ENCODE results near the gene SLC9A9. TPM values are rescaled to one million over a fixed set of nuclear protein-coding genes. Genes with fewer than 3 reads are reported as not detected.
"Not testable (repeated sequence)": the region's sequence is repeated elsewhere in the genome, so short reads cannot be mapped to it uniquely, and the experiment has no call there.

The SLC9A9 gene
- total RNA-seq, 2 donors from 2014 or later: 4.3 to 5.2 TPM

DNA sequence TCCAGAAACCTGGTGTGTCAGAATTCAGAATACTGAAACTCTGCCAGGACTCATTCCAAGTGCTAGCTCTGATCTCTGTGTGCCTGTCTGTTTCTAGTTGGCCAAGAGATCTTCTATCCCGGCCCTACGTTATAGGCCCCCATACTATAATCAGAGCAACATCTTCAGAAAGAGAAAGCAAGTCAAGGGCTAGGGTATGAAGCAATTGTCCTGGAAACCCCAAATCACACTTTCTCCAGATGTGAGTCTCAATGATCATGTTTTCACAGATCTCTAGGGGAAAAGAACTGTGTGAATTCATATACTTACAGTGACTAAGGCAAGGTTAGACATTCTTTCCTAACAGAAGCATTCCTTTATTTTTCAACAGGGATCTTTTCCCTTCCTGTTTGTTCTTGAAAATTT lies 309.7 kb downstream of the SLC9A9 start:
- DNase-seq (no peak), ATAC-seq (replicated peaks in 1 of 2) (peak in 1 of 2 donors; percentile 29)
- no peak overlapping the region for H3K4me3 Mint-ChIP-seq
- H3K36me3 Mint-ChIP-seq (ENCODE audit: insufficient read depth in 2 of 2): no peaks in the 10 kb centered on the region
- no peaks in the 10 kb centered on the region for H3K9me3 Mint-ChIP-seq
- H3K27ac Mint-ChIP-seq: no peak overlapping the region
- peaks cover 16% of the 10 kb centered on the region for H3K4me1 Mint-ChIP-seq (ENCODE audit: low read depth)
- H3K27me3 Mint-ChIP-seq (ENCODE audit: low read depth): no peaks in the 10 kb centered on the region

DNA sequence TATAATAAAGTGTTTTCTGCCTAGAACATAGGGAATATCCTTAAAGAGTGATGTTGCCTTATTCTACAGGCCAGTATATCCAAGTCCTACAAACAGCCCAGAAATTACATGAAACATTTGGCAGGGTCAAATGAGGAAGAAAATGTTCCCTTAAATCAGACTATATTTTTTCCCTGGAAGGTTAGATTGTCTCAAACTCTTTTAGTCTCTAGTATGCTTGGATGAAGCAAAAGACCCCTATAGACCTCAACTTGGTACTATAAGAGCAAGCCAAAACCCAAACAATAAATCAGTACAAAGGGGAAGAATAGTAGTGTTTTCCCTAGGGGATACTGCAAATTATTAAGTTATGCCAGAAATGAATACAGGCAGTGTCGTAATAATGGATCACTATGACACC lies 310.2 kb downstream of the SLC9A9 start:
- no peaks in the 10 kb centered on the region for H3K9me3 Mint-ChIP-seq
- H3K4me3 Mint-ChIP-seq: no peak overlapping the region
- ATAC-seq (replicated peaks in 1 of 2) (no peak), DNase-seq (no peak)
- H3K4me1 Mint-ChIP-seq (ENCODE audit: low read depth): peaks cover 16% of the 10 kb centered on the region
- H3K27me3 Mint-ChIP-seq (ENCODE audit: low read depth): no peaks in the 10 kb centered on the region
- no peak overlapping the region for H3K27ac Mint-ChIP-seq
- H3K36me3 Mint-ChIP-seq (ENCODE audit: insufficient read depth in 2 of 2): no peaks in the 10 kb centered on the region

DNA sequence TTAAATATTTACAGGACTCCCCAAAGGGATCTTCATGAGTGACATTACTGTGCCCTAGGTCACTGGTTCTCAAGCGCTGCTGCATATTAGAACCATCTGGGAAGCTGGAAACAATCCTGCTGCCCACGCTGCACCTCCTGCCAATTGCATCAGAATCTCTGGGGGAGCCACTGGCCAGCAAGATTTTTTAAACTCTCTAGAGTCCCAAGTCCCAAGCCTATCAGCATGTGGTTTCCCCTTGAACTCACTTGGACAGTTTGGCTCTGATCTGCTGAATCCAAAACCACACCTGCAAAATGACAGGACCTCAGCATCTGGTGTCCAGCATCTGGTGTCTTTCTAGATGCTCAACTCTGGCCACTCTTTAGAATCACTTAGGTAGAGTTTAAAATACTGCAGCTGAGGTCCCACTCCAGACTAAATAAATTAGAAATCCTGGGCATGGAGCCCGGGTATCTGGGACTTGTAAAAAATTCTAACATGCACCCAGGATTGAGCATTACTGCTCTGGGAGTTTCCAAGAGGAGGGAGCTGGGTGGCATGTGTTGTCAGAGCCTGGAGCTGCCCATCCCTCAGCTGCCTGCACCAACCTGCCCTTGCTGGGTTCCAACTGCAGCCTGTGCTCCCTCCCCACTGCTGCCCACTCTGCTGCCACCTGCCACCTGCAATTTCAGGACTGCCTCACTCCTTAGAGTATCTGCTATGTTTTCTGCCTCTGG lies 311.3 kb downstream of the SLC9A9 start:
- no peak overlapping the region for H3K4me3 Mint-ChIP-seq
- no peak for DNase-seq
- H3K36me3 Mint-ChIP-seq (ENCODE audit: insufficient read depth in 2 of 2): no peaks in the 10 kb centered on the region
- no peak for ATAC-seq (replicated peaks in 1 of 2)
- no peaks in the 10 kb centered on the region for H3K9me3 Mint-ChIP-seq
- H3K27ac Mint-ChIP-seq: no peak overlapping the region
- H3K27me3 Mint-ChIP-seq (ENCODE audit: low read depth): no peaks in the 10 kb centered on the region
- H3K4me1 Mint-ChIP-seq (ENCODE audit: low read depth): peaks cover 16% of the 10 kb centered on the region

DNA sequence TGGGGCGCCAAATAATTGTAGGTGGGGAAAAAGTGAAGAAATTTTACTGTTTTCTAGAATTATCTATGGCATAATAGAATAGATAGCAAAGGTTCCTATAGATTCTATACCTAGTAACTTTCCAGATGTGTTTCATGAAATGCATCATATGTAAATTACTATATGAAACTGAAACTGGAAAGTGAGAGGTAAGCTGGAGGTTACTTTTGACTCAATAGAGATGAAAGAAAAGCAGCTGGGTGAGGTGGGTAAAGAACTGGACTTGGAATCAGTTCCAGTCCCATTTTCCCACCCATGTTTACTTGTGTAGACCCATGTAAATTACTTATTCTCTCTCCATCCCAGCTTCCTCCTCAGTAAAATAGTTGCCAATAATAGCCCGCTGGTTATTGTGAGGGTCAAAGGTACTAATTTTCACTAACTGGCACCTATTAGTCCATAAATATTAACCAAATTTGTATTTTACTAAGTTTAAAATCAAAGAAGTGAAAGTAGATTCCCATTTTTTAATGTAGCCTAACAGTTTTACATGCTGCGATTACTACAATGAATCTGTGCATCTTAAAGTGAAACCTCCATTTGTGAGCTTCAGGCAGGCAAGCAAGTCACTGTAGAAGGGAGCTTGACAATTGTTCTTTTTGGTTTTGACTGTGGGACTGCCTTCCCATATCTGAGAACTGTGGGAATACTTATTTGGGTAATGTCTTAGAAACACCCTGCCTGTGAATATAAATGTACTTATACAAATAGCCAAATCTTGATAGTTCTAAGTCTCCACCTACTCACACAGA lies 312.1 kb downstream of the SLC9A9 start:
- Mint-ChIP-seq H3K9me3 (no peaks in the 10 kb centered on the region), H3K4me3 (peak overlapping the region in 1 of 2 donors; percentile 35), H3K27ac (no peak overlapping the region), H3K36me3 (ENCODE audit: insufficient read depth in 2 of 2) (no peaks in the 10 kb centered on the region), H3K4me1 (ENCODE audit: low read depth) (peaks cover 16% of the 10 kb centered on the region), H3K27me3 (ENCODE audit: low read depth) (no peaks in the 10 kb centered on the region)
- peak; percentile 94 for ATAC-seq (replicated peaks in 1 of 2)
- no peak for DNase-seq

DNA sequence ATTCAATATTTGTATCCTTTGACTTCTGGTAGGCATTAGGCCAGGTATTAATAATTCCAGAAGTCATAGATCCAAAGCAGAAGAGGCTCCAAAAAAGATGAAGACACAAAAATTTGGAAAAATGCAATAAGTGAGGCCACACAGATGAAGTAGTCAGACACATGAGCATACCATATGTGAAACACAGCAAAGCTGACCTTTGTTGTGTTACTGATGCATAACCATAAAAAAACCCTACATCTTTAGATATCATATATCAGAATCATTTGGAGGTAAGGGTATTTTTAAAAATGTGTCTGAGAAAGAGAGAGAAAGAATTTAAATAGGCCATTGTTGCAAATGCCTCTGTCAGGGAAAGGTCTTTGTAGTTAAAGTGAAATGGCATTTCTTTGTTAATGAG lies 314.9 kb downstream of the SLC9A9 start:
- Mint-ChIP-seq H3K4me1 (ENCODE audit: low read depth) (peaks cover 28% of the 10 kb centered on the region), H3K9me3 (no peaks in the 10 kb centered on the region), H3K27me3 (ENCODE audit: low read depth) (no peaks in the 10 kb centered on the region), H3K36me3 (ENCODE audit: insufficient read depth in 2 of 2) (no peaks in the 10 kb centered on the region), H3K27ac (no peak overlapping the region), H3K4me3 (no peak overlapping the region)
- ATAC-seq (replicated peaks in 1 of 2): no peak
- DNase-seq: no peak

DNA sequence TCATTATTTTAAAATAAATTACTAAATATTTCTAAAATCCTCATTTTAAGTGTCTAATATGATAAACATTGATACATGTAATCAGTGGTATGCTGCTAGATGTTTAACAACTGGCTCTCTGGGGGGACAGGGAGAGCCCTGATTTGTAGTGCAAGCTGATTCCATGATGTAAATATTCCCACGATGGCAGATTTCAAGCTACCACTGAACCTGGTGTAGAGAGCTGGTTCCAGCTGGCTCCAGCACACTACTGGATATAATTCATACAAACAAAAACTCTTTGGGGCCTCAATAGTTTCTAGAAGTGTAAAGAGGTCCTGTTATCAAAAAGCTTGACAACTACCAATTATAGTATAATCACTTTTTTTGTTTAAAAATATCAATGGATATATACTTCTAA lies 316.2 kb downstream of the SLC9A9 start:
- no peaks in the 10 kb centered on the region for H3K36me3 Mint-ChIP-seq (ENCODE audit: insufficient read depth in 2 of 2)
- no peak overlapping the region for H3K27ac Mint-ChIP-seq
- H3K4me3 Mint-ChIP-seq: no peak overlapping the region
- no peaks in the 10 kb centered on the region for H3K27me3 Mint-ChIP-seq (ENCODE audit: low read depth)
- no peaks in the 10 kb centered on the region for H3K9me3 Mint-ChIP-seq
- peaks cover 28% of the 10 kb centered on the region for H3K4me1 Mint-ChIP-seq (ENCODE audit: low read depth)
- no peak for DNase-seq
- no peak for ATAC-seq (replicated peaks in 1 of 2)

DNA sequence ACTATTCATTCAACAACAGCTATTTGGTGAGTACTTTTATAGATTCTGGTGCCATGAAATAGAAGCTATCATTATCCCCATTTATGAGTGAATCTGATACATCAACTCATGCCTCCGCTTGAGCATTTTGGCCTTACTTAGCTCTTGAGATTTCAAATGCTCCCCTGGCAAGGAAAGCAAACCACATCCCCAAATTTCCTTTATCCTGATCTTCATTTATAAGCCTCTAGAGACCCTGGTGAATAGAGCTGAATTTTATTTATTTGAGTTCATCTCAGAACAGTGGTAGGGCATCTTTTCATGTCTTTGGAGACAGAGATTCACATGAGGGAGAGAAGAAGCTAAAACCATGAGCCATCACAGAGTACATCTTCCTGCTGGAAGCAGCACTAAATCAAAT lies 317.2 kb downstream of the SLC9A9 start:
- Mint-ChIP-seq H3K27ac (no peak overlapping the region), H3K9me3 (no peaks in the 10 kb centered on the region), H3K27me3 (ENCODE audit: low read depth) (no peaks in the 10 kb centered on the region), H3K36me3 (ENCODE audit: insufficient read depth in 2 of 2) (no peaks in the 10 kb centered on the region), H3K4me1 (ENCODE audit: low read depth) (peaks cover 18% of the 10 kb centered on the region), H3K4me3 (no peak overlapping the region)
- DNase-seq: no peak
- no peak for ATAC-seq (replicated peaks in 1 of 2)

DNA sequence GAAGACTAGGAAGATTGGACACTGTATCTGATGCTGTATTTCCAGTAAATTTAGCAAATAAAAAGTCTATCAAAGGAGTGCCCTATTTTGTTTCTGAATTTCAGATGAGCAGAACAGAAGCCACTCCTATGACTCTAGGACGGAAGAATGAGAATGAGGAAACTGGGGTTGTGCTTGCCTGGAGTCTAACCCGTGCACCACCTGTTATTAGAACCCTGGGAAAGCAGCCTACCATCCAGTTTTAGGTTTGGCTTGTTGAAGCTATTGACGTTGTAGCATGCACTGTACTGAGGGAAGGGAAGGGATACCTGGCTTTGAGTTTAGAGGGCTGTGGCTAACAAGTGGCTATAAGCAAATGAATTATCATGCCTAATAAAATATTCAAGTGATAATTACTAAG lies 318.5 kb downstream of the SLC9A9 start:
- Mint-ChIP-seq H3K4me1 (ENCODE audit: low read depth) (peaks cover 12% of the 10 kb centered on the region), H3K27me3 (ENCODE audit: low read depth) (no peaks in the 10 kb centered on the region), H3K36me3 (ENCODE audit: insufficient read depth in 2 of 2) (no peaks in the 10 kb centered on the region), H3K9me3 (no peaks in the 10 kb centered on the region), H3K27ac (no peak overlapping the region), H3K4me3 (no peak overlapping the region)
- no peak for DNase-seq
- ATAC-seq (replicated peaks in 1 of 2): no peak

DNA sequence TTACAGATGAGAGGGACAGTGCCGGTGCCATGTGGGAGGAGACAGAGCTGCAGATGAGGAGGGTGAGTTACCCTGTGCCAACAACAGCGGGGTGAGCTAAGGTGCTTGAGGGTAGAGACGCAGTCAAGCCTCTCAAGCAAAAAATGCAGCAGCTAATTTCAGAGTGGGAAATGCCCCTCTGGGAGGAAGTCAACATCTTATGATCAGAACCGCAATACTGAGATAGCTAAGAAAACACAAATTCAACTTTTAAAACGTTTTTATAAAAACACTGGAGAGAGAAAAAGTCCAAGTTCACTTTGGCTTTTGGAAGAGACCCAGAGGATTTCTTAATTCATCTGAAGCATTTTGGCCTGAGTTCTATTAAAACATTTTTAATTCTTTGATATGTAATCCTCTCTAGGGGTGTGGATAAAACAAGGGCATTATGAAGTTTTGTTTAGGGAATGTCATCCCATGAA lies 319.2 kb downstream of the SLC9A9 start:
- Mint-ChIP-seq H3K4me1 (ENCODE audit: low read depth) (peaks cover 12% of the 10 kb centered on the region), H3K27ac (no peak overlapping the region), H3K9me3 (no peaks in the 10 kb centered on the region), H3K4me3 (peak overlapping the region in 1 of 2 donors; percentile 4), H3K27me3 (ENCODE audit: low read depth) (no peaks in the 10 kb centered on the region), H3K36me3 (ENCODE audit: insufficient read depth in 2 of 2) (no peaks in the 10 kb centered on the region)
- DNase-seq (no peak), ATAC-seq (replicated peaks in 1 of 2) (peak; percentile 43 to 48)

DNA sequence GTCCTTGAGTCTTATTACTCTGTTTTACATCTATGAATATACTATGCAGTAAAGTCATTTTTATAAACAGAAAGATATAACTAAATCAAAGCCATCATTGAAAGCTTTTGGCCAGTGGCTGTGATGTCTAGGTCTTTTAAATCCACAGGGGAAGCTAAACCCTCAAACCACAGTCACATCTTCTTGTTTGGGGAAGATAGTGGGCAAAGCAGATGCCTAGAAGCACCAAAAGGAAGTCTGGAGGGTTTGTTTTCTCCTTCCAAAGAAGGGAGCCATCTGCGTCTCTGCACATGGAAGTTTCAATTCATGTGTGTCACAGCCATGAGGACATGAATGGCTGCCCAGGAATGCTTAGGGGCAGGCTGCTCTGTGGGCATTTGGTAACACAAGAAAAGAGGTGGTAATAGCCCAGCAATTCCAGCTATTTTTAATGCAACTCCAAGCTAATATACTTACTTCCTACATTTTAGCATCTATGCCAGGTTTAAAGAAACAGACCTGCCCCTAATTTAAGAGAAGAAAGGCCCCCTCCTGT lies 322.2 kb downstream of the SLC9A9 start:
- Mint-ChIP-seq H3K9me3 (no peaks in the 10 kb centered on the region), H3K27me3 (ENCODE audit: low read depth) (no peaks in the 10 kb centered on the region), H3K36me3 (ENCODE audit: insufficient read depth in 2 of 2) (no peaks in the 10 kb centered on the region), H3K4me1 (ENCODE audit: low read depth) (peaks cover 12% of the 10 kb centered on the region), H3K4me3 (no peak overlapping the region), H3K27ac (no peak overlapping the region)
- no peak for ATAC-seq (replicated peaks in 1 of 2)
- no peak for DNase-seq

DNA sequence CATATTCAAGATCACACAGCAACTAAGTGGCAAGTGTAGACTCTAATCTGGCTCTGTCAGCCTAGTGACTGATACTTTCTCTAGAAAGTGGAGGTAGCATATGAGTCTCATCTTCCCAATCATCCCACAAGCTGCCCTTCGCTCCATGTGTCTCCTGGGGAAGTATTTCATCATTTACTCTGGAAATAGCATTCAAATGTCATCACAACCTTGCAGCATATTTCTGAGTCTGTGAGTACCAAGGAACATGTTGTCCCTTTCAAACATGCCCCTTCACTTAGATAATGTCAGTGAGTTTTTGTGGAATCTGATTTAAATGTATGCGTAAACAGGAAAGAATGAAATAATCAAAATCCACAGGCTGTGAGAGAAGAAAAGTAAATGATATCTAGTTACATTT lies 322.9 kb downstream of the SLC9A9 start:
- no peak overlapping the region for H3K4me3 Mint-ChIP-seq
- H3K27me3 Mint-ChIP-seq (ENCODE audit: low read depth): no peaks in the 10 kb centered on the region

DNA sequence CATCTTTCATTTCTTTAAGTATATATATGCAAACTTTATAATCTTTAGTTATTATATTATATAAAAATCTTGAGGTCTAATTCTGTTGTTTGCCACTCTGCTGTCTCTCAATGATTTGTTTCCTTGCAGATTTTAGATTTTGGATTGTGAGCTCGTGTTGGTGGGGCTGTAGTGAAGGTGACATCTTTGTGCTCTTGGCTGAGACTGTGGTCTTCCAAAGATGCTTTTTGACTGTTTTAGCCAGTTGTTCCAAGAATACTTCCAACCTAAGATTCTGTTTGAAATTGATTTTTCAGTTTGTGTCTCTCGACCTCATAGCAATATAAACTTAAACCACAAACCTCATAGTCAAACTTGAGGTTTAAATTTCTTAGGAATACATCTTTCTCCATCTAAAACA lies 326.5 kb downstream of the SLC9A9 start:
- H3K4me3 Mint-ChIP-seq: no peak overlapping the region
- H3K27me3 Mint-ChIP-seq (ENCODE audit: low read depth): no peaks in the 10 kb centered on the region
- H3K27ac Mint-ChIP-seq: no peak overlapping the region
- no peak for DNase-seq
- no peaks in the 10 kb centered on the region for H3K4me1 Mint-ChIP-seq (ENCODE audit: low read depth)
- no peaks in the 10 kb centered on the region for H3K9me3 Mint-ChIP-seq
- no peak for ATAC-seq (replicated peaks in 1 of 2)
- H3K36me3 Mint-ChIP-seq (ENCODE audit: insufficient read depth in 2 of 2): no peaks in the 10 kb centered on the region

More for the DNA sequence above, 322.9 kb downstream of the SLC9A9 start:
- DNase-seq: no peak
- H3K27ac Mint-ChIP-seq: no peak overlapping the region
- no peaks in the 10 kb centered on the region for H3K9me3 Mint-ChIP-seq
- no peaks in the 10 kb centered on the region for H3K36me3 Mint-ChIP-seq (ENCODE audit: insufficient read depth in 2 of 2)
- ATAC-seq (replicated peaks in 1 of 2): no peak
- H3K4me1 Mint-ChIP-seq (ENCODE audit: low read depth): peaks cover 12% of the 10 kb centered on the region

DNA sequence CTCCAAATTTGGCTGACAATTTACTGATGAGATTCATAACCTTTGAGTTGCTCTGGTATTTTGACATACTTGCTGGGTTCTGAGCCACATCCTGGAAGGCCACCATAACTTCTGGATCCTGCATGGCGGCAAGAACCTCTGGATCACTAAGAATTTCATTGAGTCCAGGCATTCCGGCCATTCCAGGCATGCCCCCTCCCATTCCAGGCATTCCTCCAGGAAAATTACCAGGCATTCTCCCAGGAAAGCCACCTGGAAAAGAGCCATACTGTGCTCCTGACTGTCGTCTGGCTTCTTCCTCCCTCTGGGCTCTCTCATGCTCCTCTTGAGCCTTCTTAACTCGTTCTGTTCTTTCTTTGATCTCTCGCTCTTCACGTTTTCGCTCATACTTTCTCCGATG lies 331.1 kb downstream of the SLC9A9 start:
- not testable (repeated sequence) for ATAC-seq (replicated peaks in 1 of 2); H3K4me1 Mint-ChIP-seq (ENCODE audit: low read depth); H3K9me3 Mint-ChIP-seq; H3K27ac Mint-ChIP-seq; H3K27me3 Mint-ChIP-seq (ENCODE audit: low read depth); DNase-seq; H3K4me3 Mint-ChIP-seq; H3K36me3 Mint-ChIP-seq (ENCODE audit: insufficient read depth in 2 of 2)
